DND-41 (cell line): ENCODE data around the gene HDAC4.

ENCODE experiments used
- CTCF ChIP-seq: IDR thresholded peaks from 2 replicates; pipeline ENCODE4 v1.5.1; 2012; ENCODE audit warnings: borderline replicate concordance, low read length, moderate library complexity, mild to moderate bottlenecking; ENCODE audit not compliant: poor library complexity, severe bottlenecking; ENCODE audit errors: extremely low read depth
- EZH2 ChIP-seq: IDR thresholded peaks from 3 replicates; pipeline ENCODE4 v1.6.1; 2012; ENCODE audit warnings: borderline replicate concordance, low read depth, mild to moderate bottlenecking, moderate library complexity, low read length, inconsistent platforms; ENCODE audit not compliant: severe bottlenecking

GRCh38 chr2:239055756-239056493 is 344.9 kb downstream of the HDAC4 start:
- TF ChIP-seq CTCF, result no peak
- TF ChIP-seq EZH2, result no peak
